ENCODE results near the gene KIFC3. TPM values are rescaled to one million over a fixed set of nuclear protein-coding genes. Genes with fewer than 3 reads are reported as not detected.

The KIFC3 gene
- total RNA-seq: 45.7 and 56.9 TPM in 2 replicates

GRCh38 chr16:57802341-57803133 is at the start of gene KIFC3:
Gene KIFC3, minus strand, starts transcription at chr16:57802491. Its CDS starts 4,248 bp downstream, at chr16:57798243.

GRCh38 chr16:57735755-57736418 is 66.4 kb downstream of the KIFC3 start, which contains the start of gene KATNB1:
Gene KATNB1, plus strand, starts transcription at chr16:57735770. Its CDS starts 1,474 bp downstream, at chr16:57737244.

Other genes starting within 250 kb of the KIFC3 start
- gene ADGRG1, start 173.9 kb downstream of the KIFC3 start, total RNA-seq: 4.5 and 6.1 TPM in 2 replicates
- gene ADGRG3, start 134.2 kb downstream of the KIFC3 start, total RNA-seq: not detected in 2 replicates
- 0.38 TPM in 1 of 2 replicates, not detected in the other for gene DRC7, start 107.7 kb downstream of the KIFC3 start, total RNA-seq
- 19.2 and 25.5 TPM in 2 replicates for gene KATNB1, start 66.7 kb downstream of the KIFC3 start, total RNA-seq
- not detected in 2 replicates for gene CNGB1, start 168.6 kb upstream of the KIFC3 start, total RNA-seq
- 1.4 and 2.7 TPM in 2 replicates for gene ZNF319, start 198.2 kb upstream of the KIFC3 start, total RNA-seq
- gene USB1, start 198.9 kb upstream of the KIFC3 start, total RNA-seq: 27.3 and 44.1 TPM in 2 replicates
- 3.1 and 3.5 TPM in 2 replicates for gene MMP15, start 223.3 kb upstream of the KIFC3 start, total RNA-seq